ENCODE measurements around the gene TM4SF18.
"Not testable (repeated sequence)": the region's sequence is repeated elsewhere in the genome, so short reads cannot be mapped to it uniquely, and the experiment has no call there.

Gene TM4SF18, protein sequence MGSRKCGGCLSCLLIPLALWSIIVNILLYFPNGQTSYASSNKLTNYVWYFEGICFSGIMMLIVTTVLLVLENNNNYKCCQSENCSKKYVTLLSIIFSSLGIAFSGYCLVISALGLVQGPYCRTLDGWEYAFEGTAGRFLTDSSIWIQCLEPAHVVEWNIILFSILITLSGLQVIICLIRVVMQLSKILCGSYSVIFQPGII

DNA sequence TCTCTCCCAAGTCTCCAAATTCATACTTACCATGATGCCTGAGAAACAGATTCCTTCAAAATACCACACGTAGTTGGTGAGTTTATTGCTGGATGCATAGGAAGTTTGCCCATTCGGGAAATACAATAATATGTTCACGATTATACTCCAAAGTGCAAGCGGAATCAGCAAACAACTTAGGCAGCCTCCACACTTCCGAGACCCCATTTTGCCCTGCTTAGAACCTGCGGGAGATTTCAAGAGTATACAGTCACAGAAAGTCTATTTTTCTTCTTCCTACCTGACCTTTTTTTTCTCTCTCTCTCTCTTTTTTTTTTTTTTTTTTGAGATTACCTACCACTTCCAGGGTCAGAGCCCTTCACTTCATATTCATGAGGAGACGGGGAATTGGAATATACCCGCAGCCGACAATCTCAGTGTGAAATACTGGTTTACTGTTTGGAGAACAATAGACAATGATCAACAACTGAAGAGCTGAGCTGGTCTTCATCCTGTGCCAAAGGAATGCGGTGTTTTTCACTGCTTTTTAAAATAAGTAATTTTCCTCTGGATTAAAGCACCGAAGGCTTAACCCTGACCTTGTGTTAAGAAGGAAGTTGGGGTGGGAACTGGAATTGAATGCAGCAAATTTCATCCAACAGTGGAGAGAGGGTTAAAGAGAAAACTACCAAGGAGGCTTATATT lies at the start of gene TM4SF18:
TSS of gene TM4SF18 (minus strand) at position 461 of the 684 bp plus-strand sequence. CDS start at position 207, 254 bp downstream.
- DNase-seq = no peak

DNA sequence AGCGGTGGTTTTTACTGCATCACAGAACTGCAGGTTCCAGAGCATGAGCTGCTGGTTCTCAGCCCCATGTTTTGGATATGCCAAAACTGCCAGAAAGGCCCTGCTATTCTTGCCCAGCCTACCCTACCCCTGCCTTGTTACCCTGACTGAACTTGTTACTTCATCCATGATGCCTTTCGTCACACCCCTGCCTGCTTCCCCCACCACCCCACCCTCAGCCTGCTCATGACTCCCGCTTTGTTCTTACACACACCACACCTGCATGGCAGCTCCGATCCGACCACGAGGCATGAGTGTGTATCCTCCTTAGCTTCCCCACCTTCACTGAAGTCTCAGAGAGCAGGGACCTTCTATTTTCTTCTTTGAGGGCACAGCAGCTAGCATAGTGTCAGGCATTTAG lies 49.1 kb upstream of the TM4SF18 start:
- DNase-seq = no peak

DNA sequence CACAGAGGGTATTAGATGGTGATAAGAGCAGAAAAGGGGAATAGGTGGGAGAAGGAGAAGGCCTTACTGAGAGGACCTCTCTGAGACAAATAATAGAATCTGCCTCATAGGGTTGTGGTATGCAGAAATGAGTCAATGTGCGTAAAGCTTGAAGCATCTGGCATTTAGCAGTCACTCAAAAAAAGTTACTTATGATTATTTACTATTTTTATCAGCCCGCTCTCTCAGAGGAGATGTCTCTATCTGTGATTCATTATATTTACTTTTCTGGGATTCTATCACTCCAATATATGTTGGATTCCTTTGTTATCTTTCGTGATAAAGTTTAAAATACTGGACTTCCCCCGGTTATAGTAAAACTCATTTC lies 48.6 kb upstream of the TM4SF18 start:
- DNase-seq = no peak

DNA sequence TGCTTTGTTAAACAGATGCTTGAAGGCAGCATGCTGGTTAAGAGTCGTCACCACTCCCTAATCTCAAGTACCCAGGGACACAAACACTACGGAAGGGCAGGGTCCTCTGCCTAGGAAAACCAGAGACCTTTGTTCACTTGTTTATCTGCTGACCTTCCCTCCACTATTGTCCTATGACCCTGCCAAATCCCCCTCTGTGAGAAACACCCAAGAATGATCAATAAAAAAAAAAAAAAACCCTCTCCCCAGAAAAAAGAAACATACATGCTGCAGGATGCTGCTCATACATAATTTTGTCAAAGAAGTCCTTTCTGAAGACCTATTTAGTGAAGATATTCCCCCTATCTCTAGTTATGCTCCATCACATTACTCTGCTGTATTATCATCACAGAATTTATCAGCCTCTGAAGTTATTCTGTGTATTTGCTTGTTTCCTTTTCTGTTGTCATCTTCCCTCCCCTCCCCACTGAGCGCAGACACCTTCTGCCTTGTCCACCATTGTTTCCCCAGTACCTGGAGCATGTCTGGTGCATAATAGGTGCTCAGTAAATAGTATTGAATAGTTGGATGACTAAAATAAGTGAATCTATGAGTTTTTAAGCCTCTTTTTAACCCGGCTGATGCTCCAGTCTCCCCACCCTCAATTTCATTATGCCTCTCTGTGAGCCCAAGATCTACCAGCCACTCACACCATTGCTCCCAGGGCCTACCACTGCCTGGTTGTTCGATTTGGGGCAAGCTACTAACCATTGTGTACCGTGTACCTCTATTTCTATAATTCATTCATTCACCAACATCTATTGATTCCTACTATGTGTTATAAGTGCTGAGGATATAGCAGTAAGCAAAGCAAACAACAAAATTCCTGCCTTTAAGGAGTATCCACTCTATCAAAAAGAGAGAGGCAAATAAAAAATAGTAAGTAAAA lies 48.0 kb upstream of the TM4SF18 start:
- DNase-seq = no peak

- DNase-seq = not testable (repeated sequence)
Observed at GRCh38 chr3:149380220-149380619, 46.8 kb upstream of the TM4SF18 start.

DNA sequence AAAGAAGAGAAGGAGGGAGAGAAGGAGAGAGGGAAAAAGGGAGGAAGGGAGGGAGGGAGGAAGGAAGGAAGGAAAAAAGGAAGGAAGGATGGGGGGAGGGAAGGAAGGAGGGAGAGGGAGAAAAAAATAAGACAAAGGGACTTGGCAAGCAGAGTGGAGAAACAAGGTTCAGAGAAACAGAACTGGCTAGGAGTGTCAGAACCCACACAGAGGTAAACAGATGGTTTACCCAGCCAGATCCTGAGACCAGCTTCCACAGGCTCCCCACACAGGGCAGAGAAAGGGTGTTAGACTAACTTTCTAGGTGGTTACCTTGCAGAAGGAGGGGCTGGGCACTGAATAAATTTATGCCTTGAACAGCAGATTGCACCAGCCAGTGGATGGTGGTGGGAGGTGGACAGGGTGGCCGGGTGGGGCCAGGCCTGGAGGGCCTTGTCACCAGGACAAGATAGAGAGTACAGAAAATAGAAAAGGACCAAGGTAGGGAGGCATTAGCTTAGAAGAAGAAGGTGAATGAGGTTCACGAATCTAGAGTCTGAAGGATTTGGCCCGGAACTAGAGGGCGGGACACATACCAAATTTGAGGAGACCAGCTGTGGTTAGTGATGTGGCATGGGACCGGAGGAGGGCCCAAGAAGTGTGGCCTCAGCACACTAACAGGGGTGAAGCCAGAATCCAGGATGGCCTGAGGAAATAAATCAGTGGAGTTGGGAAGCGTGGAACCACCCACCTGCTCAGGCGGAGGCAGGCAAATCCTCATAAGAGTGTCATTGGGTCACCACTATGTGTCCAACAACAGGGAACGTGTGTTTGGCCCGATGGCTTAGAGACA lies 45.3 kb upstream of the TM4SF18 start:
- DNase-seq = no peak

GRCh38 chr3:149377408-149378364 lies 44.2 kb upstream of the TM4SF18 start, which contains the start of gene TM4SF1:
Gene TM4SF1, minus strand, starts transcription at chr3:149377649. Its CDS starts 102 bp downstream, at chr3:149377547.
- no peak for DNase-seq

- no peak for DNase-seq
Observed at GRCh38 chr3:149376718-149377407, 43.4 kb upstream of the TM4SF18 start.

DNA sequence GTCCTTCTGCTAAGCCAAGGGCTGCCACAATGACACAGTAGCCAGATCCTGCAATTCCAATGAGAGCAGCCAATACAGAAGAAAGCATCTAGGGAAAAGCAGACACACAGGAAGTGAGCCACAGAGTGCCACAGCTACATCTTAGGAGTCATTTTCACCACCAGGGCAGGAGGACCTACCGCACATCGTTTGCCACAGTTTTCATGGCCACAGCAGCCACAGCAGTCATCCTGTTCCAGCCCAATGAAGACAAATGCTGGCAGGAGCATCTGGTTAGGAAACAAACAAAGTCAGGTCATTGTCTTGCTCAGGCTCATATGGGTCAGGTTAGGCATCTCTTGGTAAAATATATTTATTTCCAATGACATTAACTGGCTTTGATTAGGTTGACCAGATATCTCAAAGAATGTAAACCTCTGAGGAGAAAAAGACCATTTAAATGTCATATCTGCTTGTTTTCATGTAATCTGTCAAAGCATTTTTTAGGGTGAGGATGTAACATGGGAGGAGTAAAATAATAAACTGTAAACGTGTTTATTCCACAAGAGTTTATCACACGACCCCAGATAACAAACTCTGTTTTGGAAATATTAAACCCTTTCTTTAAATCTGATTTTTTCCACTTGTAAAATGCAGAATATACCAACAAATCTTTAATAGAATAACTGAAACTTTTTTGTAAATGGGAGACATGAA lies 42.2 kb upstream of the TM4SF18 start:
- no peak for DNase-seq

DNA sequence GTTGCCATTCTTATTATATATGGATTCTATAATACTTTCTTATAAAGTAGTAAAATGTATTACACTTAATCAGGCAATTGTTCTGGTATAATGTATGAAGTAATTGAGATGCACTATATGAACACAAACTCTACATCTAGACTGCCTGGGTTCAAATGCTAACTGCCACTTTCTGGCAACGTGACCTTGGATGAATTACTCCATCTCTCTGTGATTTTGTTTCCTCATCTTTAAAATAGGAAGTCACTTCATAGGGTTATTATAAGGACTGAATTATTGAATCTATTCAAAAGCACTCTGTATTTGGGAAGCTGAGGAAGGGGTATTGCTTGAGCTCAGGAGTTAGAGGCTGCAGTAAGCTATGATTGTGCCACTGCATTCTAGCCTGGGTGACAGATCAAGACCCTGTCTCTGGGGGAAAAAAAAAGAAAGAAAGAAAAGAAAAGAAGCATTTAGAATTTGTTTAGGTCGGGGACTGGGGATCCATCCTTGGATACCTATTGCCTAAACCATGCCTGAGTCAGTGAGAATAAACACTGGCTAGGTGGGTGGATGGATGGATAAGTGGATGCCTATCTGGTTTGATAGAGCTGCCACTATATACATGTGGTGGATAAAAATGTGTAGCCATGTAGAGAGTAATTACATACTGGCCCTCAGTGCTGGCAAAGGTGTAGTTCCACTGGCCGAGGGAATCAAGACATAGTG lies 41.5 kb upstream of the TM4SF18 start:
- DNase-seq = no peak

GRCh38 chr3:149374391-149374790 lies 41.0 kb upstream of the TM4SF18 start:
- no peak for DNase-seq

- no peak for DNase-seq
Observed at GRCh38 chr3:149373235-149374125, 40.0 kb upstream of the TM4SF18 start.

DNA sequence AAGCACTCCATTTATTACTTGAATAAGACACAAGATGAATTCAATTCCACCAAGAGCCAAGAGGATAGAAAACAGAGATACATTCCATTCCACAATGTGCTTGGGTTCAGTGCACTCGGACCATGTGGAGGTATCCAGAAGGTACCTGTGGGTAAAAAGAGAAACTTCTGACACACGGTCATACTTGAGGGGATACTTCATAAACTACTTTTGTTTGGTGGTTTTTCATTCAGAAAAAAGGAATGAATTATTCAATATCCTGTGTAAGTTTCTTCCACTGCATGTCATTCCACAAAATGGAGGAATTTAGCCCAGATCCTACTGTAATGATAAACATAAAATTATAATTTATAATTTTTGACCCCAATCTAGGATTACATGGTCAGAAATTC lies 38.3 kb upstream of the TM4SF18 start:
- DNase-seq = no peak

- DNase-seq = no peak
Observed at GRCh38 chr3:149371001-149371722, 37.7 kb upstream of the TM4SF18 start.

DNA sequence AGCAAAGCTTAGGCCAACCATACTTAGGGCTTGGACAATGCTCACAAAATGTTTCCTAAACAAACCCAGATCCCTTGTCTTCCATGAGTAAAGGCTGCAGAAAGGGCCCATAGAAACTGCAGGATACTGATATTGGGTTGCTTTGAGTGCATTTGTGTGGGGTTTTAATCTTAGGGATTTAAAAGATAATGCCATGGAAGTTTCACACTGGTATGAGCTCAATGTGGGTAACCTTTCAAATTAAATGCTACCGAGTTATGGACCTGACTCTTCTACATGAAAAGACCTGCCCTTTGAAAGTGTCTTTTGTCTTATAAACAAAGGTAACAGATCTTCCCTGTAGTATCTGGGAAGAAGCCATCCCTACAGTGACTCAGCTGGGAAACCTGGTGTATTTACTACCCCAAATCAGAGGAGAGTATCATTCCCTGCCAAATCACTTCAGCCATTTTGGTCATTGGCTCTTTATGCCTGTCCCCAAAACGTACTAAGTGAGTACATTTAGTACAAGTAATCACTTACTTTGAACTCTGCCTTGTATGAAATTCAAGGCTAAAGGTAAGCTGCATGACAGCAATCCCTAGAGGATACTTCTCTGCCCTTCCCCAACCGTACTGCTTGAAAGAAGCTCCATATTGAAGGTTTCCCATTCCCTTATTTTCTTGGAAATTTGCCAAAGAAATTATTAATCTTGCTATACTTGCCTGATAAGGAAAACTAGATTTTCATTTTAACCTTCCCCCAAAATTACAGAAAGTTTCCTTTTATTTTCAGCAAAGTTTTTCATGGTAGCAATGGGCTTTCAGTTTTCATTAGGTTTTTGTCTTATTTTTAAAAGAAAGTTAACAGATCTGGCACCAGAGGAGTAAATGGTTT lies 36.8 kb upstream of the TM4SF18 start:
- DNase-seq = no peak

DNA sequence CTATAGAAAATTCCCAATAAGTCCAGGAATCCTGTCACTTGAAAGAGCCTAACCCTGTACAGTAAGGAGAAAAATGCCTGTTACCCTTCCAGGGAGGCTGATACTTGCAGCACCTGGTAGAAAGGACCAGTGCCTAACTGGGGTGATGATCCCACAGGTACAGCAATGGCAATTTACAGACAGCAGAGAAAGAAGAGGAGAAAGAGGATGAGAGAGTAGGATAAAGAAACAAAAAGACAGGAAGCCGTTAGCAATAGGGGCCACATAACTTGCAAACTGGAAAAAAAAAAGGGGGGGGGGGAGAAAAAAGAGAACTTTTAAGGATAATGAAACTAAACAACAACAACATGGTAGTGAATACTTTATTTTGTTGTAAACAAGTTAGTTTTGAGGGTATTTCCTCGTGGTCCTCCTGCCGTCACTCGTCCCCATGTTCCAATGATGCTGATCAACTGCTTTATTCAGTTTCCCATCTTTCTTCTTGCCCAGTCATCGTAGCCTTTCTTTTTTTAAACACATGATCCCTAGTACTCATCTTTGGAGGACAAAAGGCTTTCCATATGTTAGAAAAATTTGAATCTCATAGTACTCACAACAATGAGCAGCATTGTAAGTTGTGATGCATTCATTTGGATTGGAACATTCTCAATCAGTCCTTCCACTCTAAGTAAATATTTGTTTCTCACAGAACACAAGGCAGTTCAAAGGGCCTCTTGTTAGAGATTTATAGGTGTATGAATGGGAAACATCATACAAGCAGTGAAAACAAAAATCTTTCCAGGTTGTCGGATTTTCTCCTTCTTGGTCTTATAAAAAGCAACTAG lies 35.5 kb upstream of the TM4SF18 start:
- DNase-seq = no peak
